HUES64 (cell line): ENCODE measurements around the gene MACROD1.

ENCODE experiments used
- H3K27ac ChIP-seq: 2 replicates; pipeline ENCODE4 v1.7.0; 2013; ENCODE audit warnings: low read depth, low read length, inconsistent platforms
- H3K27me3 ChIP-seq: 2 replicates; pipeline ENCODE4 v1.6.1; 2013; ENCODE audit warnings: mild to moderate bottlenecking, low read length; ENCODE audit not compliant: insufficient read depth
- H3K36me3 ChIP-seq: 2 replicates; pipeline ENCODE4 v1.6.1; 2013; ENCODE audit warnings: mild to moderate bottlenecking, low read length; ENCODE audit not compliant: insufficient read depth
- H3K4me1 ChIP-seq: 2 replicates; pipeline ENCODE4 v1.6.1; 2013; ENCODE audit warnings: mild to moderate bottlenecking, low read length, moderate library complexity; ENCODE audit not compliant: insufficient read depth
- H3K4me3 ChIP-seq: 2 replicates; pipeline ENCODE4 v1.5.1; 2013; ENCODE audit warnings: mild to moderate bottlenecking, low read length, moderate library complexity
- H3K9ac ChIP-seq: 2 replicates; pipeline ENCODE4 v1.6.1; 2013; ENCODE audit warnings: mild to moderate bottlenecking, low read depth, low read length
- H3K9me3 ChIP-seq: 2 replicates; pipeline ENCODE4 v1.6.1; 2013; ENCODE audit warnings: low read depth, low read length; ENCODE audit not compliant: insufficient read depth
- WGBS: fragments of 150-250, 120-280 bp; methylation state at CpG from one replicate; pipeline ENCODE4 v1.1.7; 2013; ENCODE audit warnings: missing lambda C conversion rate; 5-methylcytosine and 5-hydroxymethylcytosine counted together

Gene MACROD1

DNA sequence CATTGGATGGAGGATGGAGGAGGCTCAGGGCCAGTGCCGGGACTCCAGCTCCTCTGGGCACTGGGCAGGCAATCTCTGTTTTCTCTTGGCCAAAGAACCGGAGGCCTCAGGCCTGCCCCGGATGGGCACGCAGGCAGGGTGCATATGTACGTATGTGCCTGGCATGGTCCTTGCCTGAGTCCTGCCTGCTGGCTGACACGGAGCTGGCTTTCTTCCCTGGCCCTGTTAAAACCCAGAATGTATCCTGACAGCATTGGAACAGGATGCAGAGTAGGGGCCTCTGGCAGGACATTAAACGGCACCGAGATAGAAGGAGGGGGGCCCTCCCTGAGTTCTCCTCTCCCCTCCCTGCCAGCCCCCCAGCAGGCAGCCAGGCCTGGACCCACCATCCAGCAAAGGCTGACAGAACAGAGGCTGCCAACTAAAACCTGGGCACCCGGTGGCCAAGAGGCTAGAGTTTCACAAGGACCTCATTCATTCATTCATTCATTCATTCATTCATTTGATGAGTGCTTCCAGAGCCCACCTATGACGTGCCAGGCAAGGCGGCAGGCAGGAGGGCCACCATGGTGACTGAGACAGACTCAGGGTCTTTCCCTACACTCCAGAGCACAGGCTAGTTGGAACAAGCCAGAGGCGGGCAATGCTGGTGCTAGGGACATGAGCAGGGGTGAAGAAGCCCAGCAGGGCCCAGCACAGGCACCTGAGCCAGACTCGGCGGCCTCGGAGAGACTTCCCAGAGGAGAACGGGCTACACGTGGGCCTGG is 101.4 kb downstream of the MACROD1 start:
- no peak overlapping the region for H3K9ac ChIP-seq
- WGBS: 94% methylated on average over 17 of the region's 17 CpGs
- no peak overlapping the region for H3K27ac ChIP-seq
- H3K36me3 ChIP-seq: no peaks in the 10 kb centered on the region
- peaks cover 11% of the 10 kb centered on the region for H3K4me1 ChIP-seq
- H3K4me3 ChIP-seq: no peak overlapping the region
- H3K9me3 ChIP-seq: no peaks in the 10 kb centered on the region
- H3K27me3 ChIP-seq: peaks cover 56% of the 10 kb centered on the region

DNA sequence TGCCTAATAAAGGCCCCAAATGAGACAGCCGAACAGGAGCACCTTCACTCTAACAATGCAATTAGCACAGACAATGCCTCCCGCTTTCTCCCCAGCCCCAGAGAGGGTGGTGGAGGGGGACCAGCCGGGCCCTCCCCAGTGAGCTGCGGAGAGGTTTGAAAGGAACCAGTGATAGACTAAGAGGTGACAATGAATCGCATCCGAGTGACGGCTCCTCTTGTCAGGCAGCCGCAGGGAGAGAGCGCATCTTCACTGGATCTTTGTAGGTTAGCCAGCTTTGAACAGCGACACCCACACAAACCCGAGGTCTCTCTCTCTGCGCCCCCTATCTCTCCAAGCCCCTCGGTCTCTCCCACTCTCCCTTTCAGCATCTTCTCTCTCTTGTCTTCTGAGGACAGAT is 102.1 kb downstream of the MACROD1 start:
- WGBS: 79% methylated on average over 13 of the region's 13 CpGs
- H3K4me3 ChIP-seq: no peak overlapping the region
- no peak overlapping the region for H3K27ac ChIP-seq
- peaks cover 58% of the 10 kb centered on the region for H3K27me3 ChIP-seq
- no peak overlapping the region for H3K9ac ChIP-seq
- peaks cover 11% of the 10 kb centered on the region for H3K4me1 ChIP-seq
- no peaks in the 10 kb centered on the region for H3K36me3 ChIP-seq
- no peaks in the 10 kb centered on the region for H3K9me3 ChIP-seq

DNA sequence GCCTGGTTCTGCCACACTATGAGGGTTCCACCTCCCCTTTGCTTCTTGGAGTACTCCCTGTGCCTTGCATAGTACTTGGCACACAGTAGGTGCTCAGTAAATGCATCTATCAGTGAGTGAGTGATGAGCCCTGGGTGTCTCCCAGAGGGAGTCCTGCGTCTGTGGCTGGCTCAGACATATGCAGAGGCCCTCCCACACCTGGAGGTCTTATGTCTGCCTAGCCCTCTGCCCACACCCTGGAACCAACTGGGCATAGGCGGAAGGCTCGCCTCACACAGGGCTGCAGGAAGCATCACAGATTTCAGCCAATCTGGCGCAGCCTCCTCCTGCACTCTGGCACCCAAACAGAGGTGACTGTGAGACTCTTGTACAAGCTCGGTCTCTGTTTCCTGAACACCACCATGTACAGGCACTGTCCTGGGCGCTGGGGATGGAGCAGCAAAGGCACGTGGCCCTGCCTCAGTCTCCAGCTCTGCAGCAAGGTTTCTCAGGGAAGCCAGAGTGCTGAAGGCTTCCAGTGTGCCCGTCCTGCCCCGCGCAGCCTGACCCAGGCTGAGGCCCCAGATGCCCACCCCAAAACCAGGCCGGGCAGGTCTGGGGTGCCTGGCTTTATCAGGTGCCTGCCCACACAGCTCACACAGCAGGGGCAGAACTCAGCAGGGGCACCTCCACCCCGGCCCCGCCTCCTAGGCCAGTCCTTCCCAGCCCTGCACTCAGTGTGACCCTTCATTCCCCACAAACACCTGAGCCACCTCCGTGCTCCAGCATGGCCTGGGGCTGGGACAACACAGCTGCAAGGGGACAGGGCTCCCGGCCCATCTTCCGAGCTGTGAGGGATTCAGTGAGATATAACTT is 103.5 kb downstream of the MACROD1 start:
- Histone ChIP-seq H3K9ac (no peak overlapping the region), H3K9me3 (no peaks in the 10 kb centered on the region), H3K27me3 (peaks cover 52% of the 10 kb centered on the region), H3K27ac (no peak overlapping the region), H3K36me3 (no peaks in the 10 kb centered on the region), H3K4me1 (peaks cover 3% of the 10 kb centered on the region; the same call in 1 of the 2 replicates), H3K4me3 (no peak overlapping the region)
- WGBS: 81% methylated on average over 16 of the region's 16 CpGs

DNA sequence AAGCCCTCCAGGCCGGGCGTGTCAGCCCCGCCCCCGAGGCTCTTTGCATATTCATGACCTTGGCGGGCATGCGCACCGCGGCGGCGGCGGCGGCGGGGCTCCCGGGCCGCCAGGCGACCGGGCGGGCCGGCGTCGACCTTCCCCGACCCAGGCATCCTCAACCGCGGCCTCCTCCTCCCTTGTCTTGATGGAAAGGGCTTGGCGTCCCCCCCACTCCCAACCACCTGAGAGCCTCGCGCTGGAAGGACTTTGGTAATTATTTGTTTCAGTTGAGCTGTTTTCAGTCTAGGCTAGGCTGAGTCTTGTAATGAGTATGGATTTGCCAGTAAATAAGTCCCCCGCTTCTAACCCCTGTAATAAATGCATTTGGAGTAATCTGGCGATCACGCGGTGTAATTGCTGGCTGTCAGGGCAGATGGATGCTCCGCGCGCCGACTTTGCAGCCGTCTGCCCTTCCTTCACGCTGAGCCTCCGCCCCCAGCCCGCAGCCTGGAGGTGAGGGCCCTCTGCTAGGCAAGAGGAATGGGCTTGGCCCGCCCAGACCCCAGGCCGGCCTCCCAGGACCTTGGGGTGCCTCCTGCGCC is 105.0 kb downstream of the MACROD1 start:
- Histone ChIP-seq H3K27me3 (peaks cover 52% of the 10 kb centered on the region), H3K9me3 (no peaks in the 10 kb centered on the region), H3K4me3 (peak overlapping the region; percentile 61), H3K27ac (no peak overlapping the region), H3K9ac (no peak overlapping the region), H3K4me1 (peaks cover 3% of the 10 kb centered on the region; the same call in 1 of the 2 replicates), H3K36me3 (no peaks in the 10 kb centered on the region)
- 4% methylated on average over 39 of the region's 42 CpGs for WGBS

DNA sequence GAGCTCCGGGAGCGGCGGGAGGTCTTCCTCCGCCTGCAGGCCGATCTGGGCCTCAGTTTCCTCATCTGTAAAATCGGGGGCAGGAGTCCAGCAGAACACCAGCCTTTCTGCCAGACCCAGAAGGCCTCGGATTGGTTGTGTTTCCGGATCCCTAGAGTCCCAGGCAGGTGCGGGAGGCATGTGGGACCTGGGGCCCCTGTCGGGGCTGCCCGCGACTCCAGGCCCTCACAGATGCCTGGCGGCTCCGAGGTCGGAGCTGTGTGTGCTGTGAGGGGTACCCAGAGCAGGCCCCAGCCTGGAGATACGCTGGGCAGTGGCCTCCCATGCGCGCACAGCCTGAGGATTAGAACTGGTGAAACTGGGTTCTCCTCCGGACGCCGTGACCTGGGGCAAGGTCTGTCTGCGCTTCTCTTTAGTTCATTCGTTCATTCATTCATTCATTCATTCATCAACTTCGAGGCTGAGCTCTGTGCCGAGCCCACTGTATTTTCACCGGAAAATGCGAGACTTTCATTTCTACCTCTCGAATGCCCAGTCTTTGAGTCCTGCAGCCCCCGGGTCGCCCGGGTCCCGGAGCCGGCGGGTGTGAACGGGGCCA is 105.6 kb downstream of the MACROD1 start:
- peak overlapping the region; percentile 61 for H3K4me3 ChIP-seq
- H3K27me3 ChIP-seq: peaks cover 56% of the 10 kb centered on the region
- H3K9ac ChIP-seq: no peak overlapping the region
- peaks cover 6% of the 10 kb centered on the region; the same call in 1 of the 2 replicates for H3K4me1 ChIP-seq
- H3K36me3 ChIP-seq: no peaks in the 10 kb centered on the region
- no peaks in the 10 kb centered on the region for H3K9me3 ChIP-seq
- no peak overlapping the region for H3K27ac ChIP-seq
- 17% methylated on average over 35 of the region's 35 CpGs for WGBS

DNA sequence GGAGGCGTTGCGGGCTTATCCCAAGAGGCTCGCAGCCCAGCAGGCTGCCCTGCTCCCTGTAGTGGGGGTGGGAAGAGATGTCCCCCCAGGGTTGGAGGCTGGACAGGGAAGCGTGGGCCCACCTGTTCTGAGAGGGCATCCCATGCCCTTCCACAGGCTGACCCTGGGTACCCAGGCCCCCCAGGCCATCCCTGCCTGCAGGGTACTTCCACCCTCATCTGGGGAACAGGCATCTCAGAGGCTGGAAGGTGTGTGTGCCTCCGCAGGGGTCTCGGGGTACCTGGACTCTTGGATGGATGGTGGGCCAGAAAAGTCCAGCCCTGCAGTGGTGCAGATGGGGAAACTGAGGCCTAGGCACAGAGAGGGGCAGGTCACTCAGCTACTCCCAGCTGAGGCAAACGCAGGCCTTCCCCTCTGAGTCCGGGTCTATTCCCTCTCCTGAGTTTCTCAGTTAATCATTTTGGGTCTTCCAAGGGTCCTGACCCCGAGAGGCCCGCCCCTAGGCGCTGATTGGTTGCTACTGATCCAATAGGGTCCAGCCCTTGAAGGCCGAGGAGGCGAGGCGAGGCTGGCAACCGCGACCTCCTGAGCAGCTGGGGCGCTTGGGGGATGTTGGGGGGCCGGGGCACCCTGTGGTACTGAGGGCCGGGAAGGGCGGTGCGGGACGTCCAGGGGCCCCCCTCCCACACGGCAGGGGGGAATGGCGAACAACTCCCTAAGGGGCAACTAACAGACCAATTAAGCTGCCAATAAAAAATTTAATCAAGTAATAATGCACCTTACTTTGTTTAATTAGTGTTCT is 106.4 kb downstream of the MACROD1 start:
- H3K4me1 ChIP-seq: peaks cover 8% of the 10 kb centered on the region; the same call in 1 of the 2 replicates
- H3K9me3 ChIP-seq: no peaks in the 10 kb centered on the region
- H3K27me3 ChIP-seq: peaks cover 61% of the 10 kb centered on the region
- H3K27ac ChIP-seq: no peak overlapping the region
- H3K4me3 ChIP-seq: no peak overlapping the region
- H3K9ac ChIP-seq: no peak overlapping the region
- WGBS: 60% methylated on average over 24 of the region's 24 CpGs
- no peaks in the 10 kb centered on the region for H3K36me3 ChIP-seq

DNA sequence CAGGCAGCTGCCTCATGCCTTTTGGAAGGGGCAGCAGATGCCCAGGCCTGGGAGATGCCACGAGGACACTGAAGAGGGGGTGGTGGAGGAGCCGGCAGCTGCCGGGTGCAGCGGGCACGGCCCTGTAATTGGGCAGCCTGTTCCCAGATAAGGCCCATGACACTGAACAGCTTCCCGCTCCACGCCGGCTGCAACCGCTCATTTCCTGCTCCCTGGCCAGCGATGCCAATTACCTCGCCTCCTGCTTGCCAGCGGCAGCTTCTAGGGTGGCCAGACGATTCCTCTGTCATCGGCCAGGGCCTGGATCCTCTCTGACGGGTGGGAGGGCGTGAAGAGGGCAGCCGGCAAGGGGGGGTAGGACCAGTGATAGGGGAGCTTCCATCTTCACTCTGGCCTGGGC is 107.4 kb downstream of the MACROD1 start:
- no peak overlapping the region for H3K9ac ChIP-seq
- no peak overlapping the region for H3K4me3 ChIP-seq
- H3K4me1 ChIP-seq: peaks cover 18% of the 10 kb centered on the region
- no peaks in the 10 kb centered on the region for H3K36me3 ChIP-seq
- WGBS: 91% methylated on average over 17 of the region's 17 CpGs
- no peaks in the 10 kb centered on the region for H3K9me3 ChIP-seq
- peaks cover 53% of the 10 kb centered on the region for H3K27me3 ChIP-seq
- H3K27ac ChIP-seq: no peak overlapping the region

DNA sequence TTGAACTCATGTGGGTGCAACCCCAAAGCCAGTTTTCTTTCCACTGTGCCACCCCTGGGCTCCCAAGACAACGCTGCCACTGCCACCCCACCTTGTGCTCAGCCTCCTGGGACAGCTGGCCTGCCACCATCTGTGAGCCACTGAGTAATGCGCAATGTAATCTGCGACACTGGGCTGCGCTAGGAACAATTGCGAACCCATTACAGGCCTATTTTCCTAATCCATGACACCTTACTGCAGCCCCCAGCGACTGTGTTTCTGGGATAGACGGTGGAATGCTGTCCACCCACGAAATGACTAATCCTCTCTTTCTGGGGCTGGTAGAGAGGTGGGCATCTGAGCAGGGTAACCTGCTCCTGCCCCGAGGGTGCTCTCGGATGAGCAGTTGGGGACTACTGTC is 108.0 kb downstream of the MACROD1 start:
- Histone ChIP-seq H3K9ac (no peak overlapping the region), H3K27me3 (peaks cover 47% of the 10 kb centered on the region), H3K27ac (no peak overlapping the region), H3K4me3 (no peak overlapping the region), H3K4me1 (peaks cover 23% of the 10 kb centered on the region), H3K9me3 (no peaks in the 10 kb centered on the region), H3K36me3 (no peaks in the 10 kb centered on the region)
- 93% methylated on average over 10 of the region's 10 CpGs for WGBS

DNA sequence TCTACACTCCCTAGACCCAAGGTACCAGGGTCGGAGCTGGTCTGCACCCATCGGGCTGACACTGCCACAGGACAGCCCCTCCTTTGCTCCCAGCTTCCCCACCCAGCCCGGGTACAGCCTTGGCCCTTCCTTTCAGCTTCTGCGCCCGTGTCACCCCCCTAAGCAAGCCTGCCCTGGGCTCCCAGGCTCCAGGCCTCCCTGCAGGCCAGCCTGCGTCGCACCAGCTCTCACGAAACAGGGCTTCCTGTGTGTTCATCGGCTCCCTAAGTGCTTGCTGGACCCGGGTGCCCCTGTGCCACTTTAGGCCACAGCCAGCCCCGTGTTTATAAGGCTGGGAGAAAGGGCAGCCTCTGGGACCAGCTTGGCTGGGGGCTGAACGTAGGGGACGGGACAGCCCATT is 109.1 kb downstream of the MACROD1 start:
- peaks cover 28% of the 10 kb centered on the region for H3K4me1 ChIP-seq
- H3K9ac ChIP-seq: no peak overlapping the region
- WGBS: 89% methylated on average over 13 of the region's 13 CpGs
- H3K27me3 ChIP-seq: peaks cover 38% of the 10 kb centered on the region
- H3K36me3 ChIP-seq: no peaks in the 10 kb centered on the region
- no peak overlapping the region for H3K4me3 ChIP-seq
- H3K9me3 ChIP-seq: no peaks in the 10 kb centered on the region
- H3K27ac ChIP-seq: no peak overlapping the region

DNA sequence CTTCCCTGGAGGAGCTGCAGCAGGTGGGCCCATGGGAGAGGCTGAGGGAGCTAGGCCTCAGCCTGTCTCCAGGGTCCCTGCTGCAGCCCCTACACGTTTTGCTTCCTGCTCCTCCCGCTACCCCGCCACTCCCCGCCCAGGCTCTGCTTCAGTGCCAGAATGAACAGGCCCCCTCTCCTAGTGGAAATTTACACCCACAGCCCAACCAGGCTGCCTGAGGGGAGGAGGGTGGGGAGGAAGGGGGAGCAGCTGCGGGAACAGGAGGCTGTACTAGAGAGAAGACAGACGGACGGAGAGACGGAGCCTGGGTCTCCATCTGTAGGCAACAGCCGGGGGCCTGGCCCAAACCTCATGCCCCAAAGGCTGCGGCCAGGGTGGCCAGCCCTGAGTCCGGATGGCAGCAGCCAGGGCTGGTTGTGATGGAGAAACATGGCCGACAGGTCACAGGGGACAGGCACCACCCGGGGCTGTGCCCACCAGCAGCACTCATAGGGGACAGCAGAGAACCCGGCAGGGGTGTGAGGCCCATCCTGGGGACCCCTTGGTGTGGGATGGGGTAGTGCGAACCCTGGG is 109.6 kb downstream of the MACROD1 start:
- no peak overlapping the region for H3K9ac ChIP-seq
- 85% methylated on average over 14 of the region's 15 CpGs for WGBS
- H3K27ac ChIP-seq: no peak overlapping the region
- no peaks in the 10 kb centered on the region for H3K9me3 ChIP-seq
- H3K36me3 ChIP-seq: no peaks in the 10 kb centered on the region
- no peak overlapping the region for H3K4me3 ChIP-seq
- H3K27me3 ChIP-seq: peaks cover 32% of the 10 kb centered on the region
- peaks cover 27% of the 10 kb centered on the region for H3K4me1 ChIP-seq
